ENCODE results near the gene SLC39A11.

SLC39A11 gene

GRCh38 chr17:72749119-72749572, 343.3 kb downstream of the SLC39A11 start:
- no peak for DNase-seq (ENCODE audit: low spot score)

GRCh38 chr17:72747501-72747900, 345.0 kb downstream of the SLC39A11 start:
- no peak for DNase-seq (ENCODE audit: low spot score)

- DNase-seq (ENCODE audit: low spot score), result no peak
Observed at GRCh38 chr17:72745241-72745640, 347.2 kb downstream of the SLC39A11 start.

GRCh38 chr17:72743037-72743467, 349.4 kb downstream of the SLC39A11 start:
- DNase-seq (ENCODE audit: low spot score), result no peak

- no peak for DNase-seq (ENCODE audit: low spot score)
Observed at GRCh38 chr17:72737151-72737690, 355.3 kb downstream of the SLC39A11 start.

- DNase-seq (ENCODE audit: low spot score), result no peak
Observed at GRCh38 chr17:72735592-72735991, 356.9 kb downstream of the SLC39A11 start.

GRCh38 chr17:72735048-72735447, 357.4 kb downstream of the SLC39A11 start:
- no peak for DNase-seq (ENCODE audit: low spot score)

GRCh38 chr17:72734613-72735012, 357.9 kb downstream of the SLC39A11 start:
- DNase-seq (ENCODE audit: low spot score), result no peak

- DNase-seq (ENCODE audit: low spot score), result no peak
Observed at GRCh38 chr17:72733619-72734282, 358.7 kb downstream of the SLC39A11 start.

- DNase-seq (ENCODE audit: low spot score), result no peak
Observed at GRCh38 chr17:72732893-72733618, 359.4 kb downstream of the SLC39A11 start.

GRCh38 chr17:72730077-72730476, 362.4 kb downstream of the SLC39A11 start:
- peak; percentile 37 for DNase-seq (ENCODE audit: low spot score)

GRCh38 chr17:72726936-72727335, 365.6 kb downstream of the SLC39A11 start:
- peak; percentile 61 for DNase-seq (ENCODE audit: low spot score)

- DNase-seq (ENCODE audit: low spot score), result peak; percentile 76
Observed at GRCh38 chr17:72725433-72726068, 366.9 kb downstream of the SLC39A11 start.

GRCh38 chr17:72724267-72724666, 368.2 kb downstream of the SLC39A11 start:
- peak; percentile 32 for DNase-seq (ENCODE audit: low spot score)

GRCh38 chr17:72723711-72724110, 368.8 kb downstream of the SLC39A11 start:
- DNase-seq (ENCODE audit: low spot score), result no peak

GRCh38 chr17:72720494-72720825, 372.0 kb downstream of the SLC39A11 start:
- no peak for DNase-seq (ENCODE audit: low spot score)

GRCh38 chr17:72719578-72720493, 372.7 kb downstream of the SLC39A11 start:
- DNase-seq (ENCODE audit: low spot score), result no peak

- no peak for DNase-seq (ENCODE audit: low spot score)
Observed at GRCh38 chr17:72719206-72719577, 373.3 kb downstream of the SLC39A11 start.

- DNase-seq (ENCODE audit: low spot score), result peak; percentile 29
Observed at GRCh38 chr17:72717676-72718075, 374.8 kb downstream of the SLC39A11 start.

GRCh38 chr17:72717276-72717675, 375.2 kb downstream of the SLC39A11 start:
- no peak for DNase-seq (ENCODE audit: low spot score)

GRCh38 chr17:72715906-72716572, 376.4 kb downstream of the SLC39A11 start:
- peak; percentile 85 for DNase-seq (ENCODE audit: low spot score)
